Measurements from ENCODE around the gene TPSG1. TPM values are rescaled to one million over a fixed set of nuclear protein-coding genes. Genes with fewer than 3 reads are reported as not detected.

Gene TPSG1
- total RNA-seq, 1 experiment from 2014 or later, result not detected

DNA sequence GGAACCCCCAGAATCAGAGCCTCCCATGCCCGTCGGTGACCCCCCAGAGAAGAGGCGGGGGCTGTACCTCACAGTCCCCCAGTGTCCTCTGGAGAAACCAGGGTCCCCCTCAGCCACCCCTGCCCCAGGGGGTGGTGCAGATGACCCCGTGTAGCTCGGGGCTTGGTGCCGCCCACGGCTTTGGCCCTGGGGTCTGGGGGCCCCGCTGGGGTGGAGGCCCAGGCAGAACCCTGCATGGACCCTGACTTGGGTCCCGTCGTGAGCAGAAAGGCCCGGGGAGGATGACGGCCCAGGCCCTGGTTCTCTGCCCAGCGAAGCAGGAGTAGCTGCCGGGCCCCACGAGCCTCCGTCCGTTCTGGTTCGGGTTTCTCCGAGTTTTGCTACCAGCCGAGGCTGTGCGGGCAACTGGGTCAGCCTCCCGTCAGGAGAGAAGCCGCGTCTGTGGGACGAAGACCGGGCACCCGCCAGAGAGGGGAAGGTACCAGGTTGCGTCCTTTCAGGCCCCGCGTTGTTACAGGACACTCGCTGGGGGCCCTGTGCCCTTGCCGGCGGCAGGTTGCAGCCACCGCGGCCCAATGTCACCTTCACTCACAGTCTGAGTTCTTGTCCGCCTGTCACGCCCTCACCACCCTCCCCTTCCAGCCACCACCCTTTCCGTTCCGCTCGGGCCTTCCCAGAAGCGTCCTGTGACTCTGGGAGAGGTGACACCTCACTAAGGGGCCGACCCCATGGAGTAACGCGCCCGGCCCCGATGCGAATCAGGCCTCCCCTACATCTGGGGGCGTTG lies 4.0 kb downstream of the TPSG1 start:
- CTCF ChIA-PET, result interaction anchor here (0.5 kb wide), 1 partner anchor 114 kb away, joined by 3 read pairs; no protein-coding TSS in a partner anchor
- BruUV-seq (replicated peaks), result no TSS peak
- TF ChIP-seq, protein P1, sequence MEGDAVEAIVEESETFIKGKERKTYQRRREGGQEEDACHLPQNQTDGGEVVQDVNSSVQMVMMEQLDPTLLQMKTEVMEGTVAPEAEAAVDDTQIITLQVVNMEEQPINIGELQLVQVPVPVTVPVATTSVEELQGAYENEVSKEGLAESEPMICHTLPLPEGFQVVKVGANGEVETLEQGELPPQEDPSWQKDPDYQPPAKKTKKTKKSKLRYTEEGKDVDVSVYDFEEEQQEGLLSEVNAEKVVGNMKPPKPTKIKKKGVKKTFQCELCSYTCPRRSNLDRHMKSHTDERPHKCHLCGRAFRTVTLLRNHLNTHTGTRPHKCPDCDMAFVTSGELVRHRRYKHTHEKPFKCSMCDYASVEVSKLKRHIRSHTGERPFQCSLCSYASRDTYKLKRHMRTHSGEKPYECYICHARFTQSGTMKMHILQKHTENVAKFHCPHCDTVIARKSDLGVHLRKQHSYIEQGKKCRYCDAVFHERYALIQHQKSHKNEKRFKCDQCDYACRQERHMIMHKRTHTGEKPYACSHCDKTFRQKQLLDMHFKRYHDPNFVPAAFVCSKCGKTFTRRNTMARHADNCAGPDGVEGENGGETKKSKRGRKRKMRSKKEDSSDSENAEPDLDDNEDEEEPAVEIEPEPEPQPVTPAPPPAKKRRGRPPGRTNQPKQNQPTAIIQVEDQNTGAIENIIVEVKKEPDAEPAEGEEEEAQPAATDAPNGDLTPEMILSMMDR (IDR thresholded peaks at IDR 0.05; ENCODE audit: unreplicated experiment), result no peak

DNA sequence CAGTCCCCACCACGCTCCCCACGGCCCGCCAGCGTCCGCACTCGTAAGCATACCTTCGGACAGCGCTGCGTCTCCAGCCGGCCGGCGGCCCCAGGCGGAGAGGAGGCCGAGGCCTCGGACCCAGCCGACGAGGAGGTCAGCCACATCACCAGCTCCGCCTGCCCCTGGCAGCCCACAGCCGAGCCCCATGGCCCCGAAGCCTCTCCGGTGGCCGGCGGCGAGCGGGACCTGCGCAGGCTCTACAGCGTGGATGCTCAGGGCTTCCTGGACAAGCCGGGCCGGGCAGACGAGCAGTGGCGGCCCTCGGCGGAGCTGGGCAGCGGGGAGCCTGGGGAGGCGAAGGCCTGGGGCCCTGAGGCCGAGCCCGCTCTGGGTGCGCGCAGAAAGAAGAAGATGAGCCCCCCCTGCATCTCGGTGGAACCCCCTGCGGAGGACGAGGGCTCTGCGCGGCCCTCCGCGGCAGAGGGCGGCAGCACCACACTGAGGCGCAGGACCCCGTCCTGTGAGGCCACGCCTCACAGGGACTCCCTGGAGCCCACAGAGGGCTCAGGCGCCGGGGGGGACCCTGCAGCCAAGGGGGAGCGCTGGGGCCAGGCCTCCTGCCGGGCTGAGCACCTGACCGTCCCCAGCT lies 4.9 kb downstream of the TPSG1 start:
- H3K4me1 Mint-ChIP-seq (ENCODE audit: insufficient read depth, unreplicated experiment), result peaks cover 5% of the 10 kb centered on the region
- CTCF ChIA-PET, result interaction anchor here (0.5 kb wide), 1 partner anchor 113 kb away, joined by 3 read pairs; no protein-coding TSS in a partner anchor

More for the DNA sequence above, 4.0 kb downstream of the TPSG1 start:
- POLR2A ChIA-PET, result no interaction called here
- H3K4me3 Mint-ChIP-seq (ENCODE audit: unreplicated experiment), result no peak overlapping the region
- H3K27ac Mint-ChIP-seq (ENCODE audit: low read depth, unreplicated experiment), result no peak overlapping the region
- intact Hi-C loops (cut with micrococcal nuclease), result no loop called here
- DNase-seq (ENCODE audit: unreplicated experiment), result no peak
- no peaks in the 10 kb centered on the region for H3K36me3 Mint-ChIP-seq (ENCODE audit: insufficient read depth, unreplicated experiment)
- H3K27me3 Mint-ChIP-seq (ENCODE audit: insufficient read depth, unreplicated experiment), result peaks cover 59% of the 10 kb centered on the region
- H3K9me3 Mint-ChIP-seq (ENCODE audit: unreplicated experiment), result no peaks in the 10 kb centered on the region
- peaks cover 5% of the 10 kb centered on the region for H3K4me1 Mint-ChIP-seq (ENCODE audit: insufficient read depth, unreplicated experiment)

DNA sequence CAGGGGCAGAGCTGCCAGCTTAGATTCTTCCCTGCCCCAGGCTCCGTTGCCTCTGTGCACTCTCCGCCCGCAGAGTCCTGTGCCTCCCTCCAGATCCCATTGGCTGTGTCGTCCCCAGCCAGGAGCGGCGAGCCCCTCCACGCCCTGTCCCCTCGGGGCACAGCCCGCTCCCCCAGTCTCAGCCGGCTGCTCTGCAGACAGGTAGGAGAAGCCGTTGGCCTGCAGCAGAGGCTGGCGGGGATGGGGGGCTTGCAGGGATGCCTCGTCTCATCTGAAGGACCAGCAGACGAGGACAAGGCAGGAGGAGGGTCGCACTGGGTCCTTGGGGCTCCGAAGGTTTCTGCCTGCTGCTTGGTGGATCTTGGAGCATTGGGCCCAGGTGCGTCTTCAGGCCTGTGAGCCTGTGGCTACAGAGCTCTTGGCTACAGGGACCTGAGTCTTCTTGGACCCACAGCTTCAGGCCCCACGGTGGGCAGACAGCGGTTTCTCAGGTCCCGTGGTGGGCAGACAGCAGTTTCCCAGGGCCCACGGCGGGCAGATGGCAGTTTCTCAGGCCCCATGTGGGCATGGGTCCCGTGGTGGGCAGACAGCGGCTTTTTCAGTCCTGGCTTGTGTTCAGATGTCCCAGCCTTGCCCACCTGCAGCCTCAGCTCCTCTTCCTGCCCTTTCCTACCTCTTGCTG lies 6.0 kb downstream of the TPSG1 start:
- Mint-ChIP-seq H3K4me1 (ENCODE audit: insufficient read depth, unreplicated experiment) (peaks cover 5% of the 10 kb centered on the region), H3K27ac (ENCODE audit: low read depth, unreplicated experiment) (no peak overlapping the region), H3K27me3 (ENCODE audit: insufficient read depth, unreplicated experiment) (peaks cover 59% of the 10 kb centered on the region), H3K36me3 (ENCODE audit: insufficient read depth, unreplicated experiment) (no peaks in the 10 kb centered on the region), H3K9me3 (ENCODE audit: unreplicated experiment) (no peaks in the 10 kb centered on the region), H3K4me3 (ENCODE audit: unreplicated experiment) (no peak overlapping the region)
- POLR2A ChIA-PET, result no interaction called here
- TF ChIP-seq, protein P1 (IDR thresholded peaks at IDR 0.05; ENCODE audit: unreplicated experiment), result no peak
- CTCF ChIA-PET, result no interaction called here
- BruUV-seq (replicated peaks), result no TSS peak
- intact Hi-C loops (cut with micrococcal nuclease), result no loop called here
- DNase-seq (ENCODE audit: unreplicated experiment), result no peak

More for the DNA sequence above, 4.9 kb downstream of the TPSG1 start:
- no peaks in the 10 kb centered on the region for H3K9me3 Mint-ChIP-seq (ENCODE audit: unreplicated experiment)
- intact Hi-C loops (cut with micrococcal nuclease), result no loop called here
- no peak for DNase-seq (ENCODE audit: unreplicated experiment)
- peaks cover 59% of the 10 kb centered on the region for H3K27me3 Mint-ChIP-seq (ENCODE audit: insufficient read depth, unreplicated experiment)
- POLR2A ChIA-PET, result no interaction called here
- no peak overlapping the region for H3K4me3 Mint-ChIP-seq (ENCODE audit: unreplicated experiment)
- no TSS peak for BruUV-seq (replicated peaks)
- no peaks in the 10 kb centered on the region for H3K36me3 Mint-ChIP-seq (ENCODE audit: insufficient read depth, unreplicated experiment)
- no peak overlapping the region for H3K27ac Mint-ChIP-seq (ENCODE audit: low read depth, unreplicated experiment)
- TF ChIP-seq, protein P1 (IDR thresholded peaks at IDR 0.05; ENCODE audit: unreplicated experiment), result no peak
